Ascending aorta (tissue), 2 donors: ENCODE results near the gene GOSR2. TPM values are rescaled to one million over a fixed set of nuclear protein-coding genes. Genes with fewer than 3 reads are reported as not detected.

Experiments
- DNase-seq, 2 donors: peaks; one replicate each; pipeline ENCODE4 v3.0.0-alpha.2; 2019; ENCODE audit warnings: low spot score in 2 of 2
- H3K27ac ChIP-seq, 2 donors: fragments of 200-600 bp; sonication (generic); one replicate each; pipeline ENCODE4 v1.5.1; 2016 to 2017; ENCODE audit warnings: mild to moderate bottlenecking in 1 of 2
- H3K27me3 ChIP-seq: fragments of 200-600 bp; sonication (generic); one replicate; pipeline ENCODE4 v1.5.1; 2017
- H3K36me3 ChIP-seq, 2 donors: fragments of 200-600 bp; sonication (generic); one replicate each; pipeline ENCODE4 v1.5.1; 2016
- H3K4me1 ChIP-seq, 2 donors: fragments of 200-600 bp; sonication (generic); one replicate each; pipeline ENCODE4 v1.5.1; 2016 to 2017; ENCODE audit warnings: mild to moderate bottlenecking in 1 of 2
- H3K4me3 ChIP-seq, 2 donors: fragments of 200-600 bp; sonication (generic); one replicate each; pipeline ENCODE4 v1.5.1; 2016 to 2017; ENCODE audit warnings: mild to moderate bottlenecking in 1 of 2
- H3K9me3 ChIP-seq, 2 donors: fragments of 200-600 bp; sonication (generic); one replicate each; pipeline ENCODE4 v1.5.1; 2016
- intact Hi-C: fragments of 100-400 bp; cut with DNase I; formaldehyde crosslinking; loops from one replicate; pipeline ENCODE4 v1.15.1; 2023
- total RNA-seq: library from RNA; depleted of rRNA; stranded (reverse); fragments of >200 nt; gene quantifications from one replicate; pipeline ENCODE4 v1.1.0, GENCODE V29; 2016
- TF ChIP-seq, protein P1 (sequence below), 3 experiments: fragments of 200-600 bp in 2 of 3; fragments of 450-650 bp in 1 of 3; sonication (generic) in 2 of 3; IDR thresholded peaks; one replicate each; pipeline ENCODE4 v1.5.1; 2016 to 2019; ENCODE audit warnings: antibody characterized with exemption in 3 of 3, mild to moderate bottlenecking in 1 of 3, moderate library complexity in 1 of 3

Gene GOSR2
- total RNA-seq, 1 donor from 2014 or later, result 36.4 TPM

DNA sequence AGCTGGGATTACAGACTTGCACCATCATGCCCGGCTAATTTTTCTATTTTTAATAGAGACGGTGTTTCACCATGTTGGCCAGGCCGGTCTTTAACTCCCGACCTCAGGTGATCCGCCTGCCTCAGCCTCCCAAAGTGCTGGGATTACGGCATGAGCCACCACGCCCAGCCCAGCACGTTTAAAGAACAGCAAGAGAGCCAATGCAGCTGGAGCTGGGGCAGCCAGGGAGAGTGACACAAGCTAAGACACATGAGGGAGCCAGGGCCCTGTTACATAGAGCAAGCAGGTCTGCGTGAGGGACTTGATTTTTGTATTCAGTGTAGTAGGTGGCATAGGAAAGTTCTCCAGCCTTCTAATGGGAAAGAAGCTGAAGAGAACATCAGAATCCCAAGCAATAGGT lies 21.7 kb upstream of the GOSR2 start:
- peaks cover 0 to 4% of the 10 kb centered on the region in 2 donors for H3K9me3 ChIP-seq
- no peaks in the 10 kb centered on the region for H3K4me1 ChIP-seq
- H3K36me3 ChIP-seq, result no peaks in the 10 kb centered on the region
- intact Hi-C loops, result no loop called here
- TF ChIP-seq, protein P1, sequence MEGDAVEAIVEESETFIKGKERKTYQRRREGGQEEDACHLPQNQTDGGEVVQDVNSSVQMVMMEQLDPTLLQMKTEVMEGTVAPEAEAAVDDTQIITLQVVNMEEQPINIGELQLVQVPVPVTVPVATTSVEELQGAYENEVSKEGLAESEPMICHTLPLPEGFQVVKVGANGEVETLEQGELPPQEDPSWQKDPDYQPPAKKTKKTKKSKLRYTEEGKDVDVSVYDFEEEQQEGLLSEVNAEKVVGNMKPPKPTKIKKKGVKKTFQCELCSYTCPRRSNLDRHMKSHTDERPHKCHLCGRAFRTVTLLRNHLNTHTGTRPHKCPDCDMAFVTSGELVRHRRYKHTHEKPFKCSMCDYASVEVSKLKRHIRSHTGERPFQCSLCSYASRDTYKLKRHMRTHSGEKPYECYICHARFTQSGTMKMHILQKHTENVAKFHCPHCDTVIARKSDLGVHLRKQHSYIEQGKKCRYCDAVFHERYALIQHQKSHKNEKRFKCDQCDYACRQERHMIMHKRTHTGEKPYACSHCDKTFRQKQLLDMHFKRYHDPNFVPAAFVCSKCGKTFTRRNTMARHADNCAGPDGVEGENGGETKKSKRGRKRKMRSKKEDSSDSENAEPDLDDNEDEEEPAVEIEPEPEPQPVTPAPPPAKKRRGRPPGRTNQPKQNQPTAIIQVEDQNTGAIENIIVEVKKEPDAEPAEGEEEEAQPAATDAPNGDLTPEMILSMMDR (IDR thresholded peaks at IDR 0.05), result no peak
- H3K27ac ChIP-seq, result no peak overlapping the region
- H3K27me3 ChIP-seq, result no peaks in the 10 kb centered on the region
- no peak overlapping the region for H3K4me3 ChIP-seq
- no peak for DNase-seq

DNA sequence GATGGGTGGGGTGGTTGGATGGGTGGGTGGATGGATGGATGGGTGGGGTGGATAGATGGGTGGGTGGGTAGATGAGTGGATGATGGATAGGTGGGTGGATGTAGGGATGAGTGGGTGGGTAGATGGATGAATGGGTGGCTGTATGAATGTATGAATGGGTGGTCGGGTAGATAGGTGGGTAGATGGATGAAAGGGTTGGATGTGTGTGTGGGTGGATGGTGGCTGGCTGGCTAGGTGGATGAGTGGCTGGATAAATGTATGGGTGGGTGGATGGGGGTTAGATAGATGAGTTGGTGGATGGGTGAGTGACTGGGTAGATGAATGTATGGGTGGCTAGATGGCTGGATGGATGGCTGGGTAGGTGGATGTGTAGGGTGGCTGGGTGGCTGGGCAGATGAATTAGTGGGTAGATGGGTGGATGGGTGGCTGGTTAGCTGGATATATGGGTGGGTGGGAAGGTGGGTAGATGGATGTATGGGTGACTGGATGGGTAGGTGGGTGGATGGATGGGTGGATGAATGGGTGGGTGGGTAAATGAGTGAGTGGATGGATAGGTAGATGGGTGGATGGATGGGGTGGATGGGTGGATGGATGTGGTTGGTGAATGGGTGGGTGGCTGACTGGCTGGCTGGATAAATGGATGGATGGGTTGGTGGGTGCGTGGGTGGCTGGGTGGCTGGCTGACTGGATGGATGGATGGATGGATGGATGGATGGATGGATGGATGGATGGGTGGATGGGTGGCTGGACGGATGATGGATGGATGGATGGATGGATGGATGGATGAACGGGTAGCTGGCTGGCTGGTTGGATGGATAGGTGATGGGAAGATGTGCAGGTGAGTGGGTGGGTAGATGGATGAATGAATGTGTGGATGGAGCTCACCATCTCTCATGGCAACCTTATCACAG lies 18.9 kb upstream of the GOSR2 start:
- no peaks in the 10 kb centered on the region for H3K36me3 ChIP-seq
- peaks cover 0 to under 1% of the 10 kb centered on the region in 2 donors for H3K9me3 ChIP-seq
- H3K27me3 ChIP-seq, result no peaks in the 10 kb centered on the region
- H3K4me3 ChIP-seq, result no peak overlapping the region
- intact Hi-C loops, result no loop called here
- no peak overlapping the region for H3K27ac ChIP-seq
- no peaks in the 10 kb centered on the region for H3K4me1 ChIP-seq
- TF ChIP-seq, protein P1 (IDR thresholded peaks at IDR 0.05), result no peak
- no peak for DNase-seq

DNA sequence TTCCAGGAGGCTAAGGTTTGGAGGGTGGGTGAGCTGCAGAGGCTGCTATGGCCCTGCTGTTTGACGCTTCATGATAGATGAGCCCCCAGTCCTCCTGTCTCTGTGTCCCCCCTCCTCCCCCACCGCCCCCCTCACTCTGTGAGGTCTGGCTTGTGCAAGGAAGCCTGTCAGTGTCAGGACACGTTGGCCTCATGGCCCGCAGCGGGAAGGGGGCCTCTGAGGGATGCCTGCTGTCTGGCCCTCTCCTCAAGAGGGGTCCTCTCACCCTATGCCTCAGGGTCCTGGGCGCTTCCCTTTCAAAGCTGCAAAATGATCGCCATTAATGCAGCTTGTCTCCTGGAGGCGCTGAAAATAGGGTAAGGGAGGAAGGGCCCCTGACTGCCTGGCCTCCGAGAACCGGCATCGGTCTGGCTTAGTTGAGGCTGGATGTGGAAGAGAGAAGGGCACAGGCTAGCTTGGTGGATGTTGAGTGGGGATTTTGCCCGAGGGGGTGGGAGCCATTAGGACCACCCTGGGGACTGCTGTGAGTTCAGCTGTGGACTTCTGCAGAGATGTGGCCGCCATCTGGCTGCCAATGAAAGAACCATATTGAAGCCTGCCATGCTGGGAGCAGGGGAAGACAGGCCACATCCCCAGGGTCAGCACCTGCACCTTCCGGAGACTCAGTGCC lies 14.8 kb upstream of the GOSR2 start:
- Histone ChIP-seq H3K9me3 (no peaks in the 10 kb centered on the region), H3K4me3 (no peak overlapping the region), H3K4me1 (no peaks in the 10 kb centered on the region), H3K36me3 (no peaks in the 10 kb centered on the region), H3K27me3 (no peaks in the 10 kb centered on the region), H3K27ac (no peak overlapping the region)
- no peak for DNase-seq
- TF ChIP-seq, protein P1 (IDR thresholded peaks at IDR 0.05), result no peak
- intact Hi-C loops, result no loop called here

DNA sequence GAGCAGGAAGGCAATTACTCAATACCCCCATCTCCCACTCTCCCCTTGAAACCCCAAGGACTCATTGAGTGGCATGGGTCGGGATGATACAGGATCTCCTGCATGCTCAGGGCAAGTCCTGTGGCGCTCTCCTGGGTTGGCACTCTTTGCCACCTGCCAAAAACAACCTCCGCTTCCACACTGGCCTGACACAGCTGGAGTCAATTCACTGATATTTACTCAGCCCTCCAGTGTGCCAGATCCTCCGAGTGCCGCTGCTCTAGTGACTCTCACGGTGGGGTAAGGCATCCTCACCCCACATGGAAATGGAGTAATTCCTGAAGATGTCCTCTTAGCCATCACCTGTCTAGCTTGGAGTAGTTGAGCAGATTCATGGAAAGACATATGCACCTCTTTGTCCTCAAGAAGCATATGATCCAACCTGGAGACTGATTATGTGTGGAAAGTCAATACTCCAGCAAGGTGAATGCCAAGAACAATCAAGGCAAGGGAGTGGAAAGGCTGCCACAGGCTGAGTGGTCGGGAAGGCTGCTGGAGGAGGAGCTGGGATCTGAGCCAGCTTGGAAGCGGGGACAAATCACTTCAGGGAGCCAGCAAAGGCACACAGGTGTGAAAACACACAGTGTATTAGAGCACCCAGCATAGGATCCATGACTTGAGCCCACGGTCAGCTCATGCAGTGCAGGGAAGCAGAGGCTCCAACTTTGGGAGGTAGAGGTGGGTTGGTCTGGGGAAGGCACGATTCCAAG lies 12.6 kb upstream of the GOSR2 start:
- Histone ChIP-seq H3K9me3 (no peaks in the 10 kb centered on the region), H3K27me3 (no peaks in the 10 kb centered on the region), H3K4me1 (no peaks in the 10 kb centered on the region), H3K4me3 (no peak overlapping the region), H3K36me3 (no peaks in the 10 kb centered on the region), H3K27ac (no peak overlapping the region)
- intact Hi-C loops, result no loop called here
- TF ChIP-seq, protein P1 (IDR thresholded peaks at IDR 0.05), result no peak
- no peak for DNase-seq

DNA sequence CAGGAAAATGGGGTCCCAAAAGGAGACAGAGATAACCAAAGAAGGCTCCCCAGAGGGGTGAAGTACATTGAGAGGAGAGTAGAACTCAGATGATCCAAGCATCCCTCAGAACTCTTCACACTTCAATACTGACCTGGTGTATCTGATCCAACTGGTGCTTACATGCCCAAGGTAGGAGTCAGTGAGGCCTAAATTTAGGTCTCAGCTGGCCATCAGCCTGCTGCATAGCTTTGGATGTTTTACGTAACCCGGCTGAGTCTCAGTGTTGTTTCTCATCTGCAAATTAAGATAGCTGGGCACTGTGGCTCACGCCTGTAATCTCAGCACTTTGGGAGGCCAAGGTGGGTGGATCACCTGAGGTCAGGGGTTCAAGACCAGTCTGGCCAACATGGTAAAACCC lies 11.6 kb upstream of the GOSR2 start:
- Histone ChIP-seq H3K4me3 (no peak overlapping the region), H3K4me1 (no peaks in the 10 kb centered on the region), H3K27me3 (no peaks in the 10 kb centered on the region), H3K36me3 (no peaks in the 10 kb centered on the region), H3K9me3 (no peaks in the 10 kb centered on the region), H3K27ac (no peak overlapping the region)
- DNase-seq, result no peak
- intact Hi-C loops, result no loop called here
- TF ChIP-seq, protein P1 (IDR thresholded peaks at IDR 0.05), result no peak
